Measurements from ENCODE around the gene CCT3.

DNA sequence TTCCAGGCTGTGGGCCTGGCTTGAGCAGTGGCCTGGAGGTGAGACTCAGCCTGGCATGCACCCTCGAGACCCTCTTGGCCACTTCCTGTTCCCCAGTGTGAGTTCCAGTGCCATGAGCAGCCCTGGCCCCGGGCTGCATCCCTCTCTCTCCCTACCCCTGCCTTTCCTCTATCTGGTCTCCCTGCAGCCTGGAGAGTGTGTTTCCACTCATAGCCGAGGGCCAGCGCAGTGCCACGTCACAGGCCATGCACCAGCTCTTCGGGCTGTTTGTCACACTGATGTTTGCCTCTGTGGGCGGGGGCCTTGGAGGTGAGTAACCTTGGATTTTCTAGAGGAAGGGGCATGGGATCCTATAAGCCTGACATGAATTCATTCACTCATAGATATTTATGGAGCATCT, 44.5 kb upstream of the CCT3 start:
- no peak for TF ChIP-seq TAF1 (conservative IDR thresholded peaks at IDR 0.05)
- TF ChIP-seq FOXA1 (IDR thresholded peaks at IDR 0.05): no peak
- TF ChIP-seq, protein P1, sequence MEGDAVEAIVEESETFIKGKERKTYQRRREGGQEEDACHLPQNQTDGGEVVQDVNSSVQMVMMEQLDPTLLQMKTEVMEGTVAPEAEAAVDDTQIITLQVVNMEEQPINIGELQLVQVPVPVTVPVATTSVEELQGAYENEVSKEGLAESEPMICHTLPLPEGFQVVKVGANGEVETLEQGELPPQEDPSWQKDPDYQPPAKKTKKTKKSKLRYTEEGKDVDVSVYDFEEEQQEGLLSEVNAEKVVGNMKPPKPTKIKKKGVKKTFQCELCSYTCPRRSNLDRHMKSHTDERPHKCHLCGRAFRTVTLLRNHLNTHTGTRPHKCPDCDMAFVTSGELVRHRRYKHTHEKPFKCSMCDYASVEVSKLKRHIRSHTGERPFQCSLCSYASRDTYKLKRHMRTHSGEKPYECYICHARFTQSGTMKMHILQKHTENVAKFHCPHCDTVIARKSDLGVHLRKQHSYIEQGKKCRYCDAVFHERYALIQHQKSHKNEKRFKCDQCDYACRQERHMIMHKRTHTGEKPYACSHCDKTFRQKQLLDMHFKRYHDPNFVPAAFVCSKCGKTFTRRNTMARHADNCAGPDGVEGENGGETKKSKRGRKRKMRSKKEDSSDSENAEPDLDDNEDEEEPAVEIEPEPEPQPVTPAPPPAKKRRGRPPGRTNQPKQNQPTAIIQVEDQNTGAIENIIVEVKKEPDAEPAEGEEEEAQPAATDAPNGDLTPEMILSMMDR (IDR thresholded peaks at IDR 0.05; ENCODE audit: low read depth, low read length, missing input control): no peak
- TF ChIP-seq RAD21 (IDR thresholded peaks at IDR 0.05): no peak
- TF ChIP-seq, protein P2, sequence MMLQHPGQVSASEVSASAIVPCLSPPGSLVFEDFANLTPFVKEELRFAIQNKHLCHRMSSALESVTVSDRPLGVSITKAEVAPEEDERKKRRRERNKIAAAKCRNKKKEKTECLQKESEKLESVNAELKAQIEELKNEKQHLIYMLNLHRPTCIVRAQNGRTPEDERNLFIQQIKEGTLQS (IDR thresholded peaks at IDR 0.05): no peak
- TF ChIP-seq, protein P3, sequence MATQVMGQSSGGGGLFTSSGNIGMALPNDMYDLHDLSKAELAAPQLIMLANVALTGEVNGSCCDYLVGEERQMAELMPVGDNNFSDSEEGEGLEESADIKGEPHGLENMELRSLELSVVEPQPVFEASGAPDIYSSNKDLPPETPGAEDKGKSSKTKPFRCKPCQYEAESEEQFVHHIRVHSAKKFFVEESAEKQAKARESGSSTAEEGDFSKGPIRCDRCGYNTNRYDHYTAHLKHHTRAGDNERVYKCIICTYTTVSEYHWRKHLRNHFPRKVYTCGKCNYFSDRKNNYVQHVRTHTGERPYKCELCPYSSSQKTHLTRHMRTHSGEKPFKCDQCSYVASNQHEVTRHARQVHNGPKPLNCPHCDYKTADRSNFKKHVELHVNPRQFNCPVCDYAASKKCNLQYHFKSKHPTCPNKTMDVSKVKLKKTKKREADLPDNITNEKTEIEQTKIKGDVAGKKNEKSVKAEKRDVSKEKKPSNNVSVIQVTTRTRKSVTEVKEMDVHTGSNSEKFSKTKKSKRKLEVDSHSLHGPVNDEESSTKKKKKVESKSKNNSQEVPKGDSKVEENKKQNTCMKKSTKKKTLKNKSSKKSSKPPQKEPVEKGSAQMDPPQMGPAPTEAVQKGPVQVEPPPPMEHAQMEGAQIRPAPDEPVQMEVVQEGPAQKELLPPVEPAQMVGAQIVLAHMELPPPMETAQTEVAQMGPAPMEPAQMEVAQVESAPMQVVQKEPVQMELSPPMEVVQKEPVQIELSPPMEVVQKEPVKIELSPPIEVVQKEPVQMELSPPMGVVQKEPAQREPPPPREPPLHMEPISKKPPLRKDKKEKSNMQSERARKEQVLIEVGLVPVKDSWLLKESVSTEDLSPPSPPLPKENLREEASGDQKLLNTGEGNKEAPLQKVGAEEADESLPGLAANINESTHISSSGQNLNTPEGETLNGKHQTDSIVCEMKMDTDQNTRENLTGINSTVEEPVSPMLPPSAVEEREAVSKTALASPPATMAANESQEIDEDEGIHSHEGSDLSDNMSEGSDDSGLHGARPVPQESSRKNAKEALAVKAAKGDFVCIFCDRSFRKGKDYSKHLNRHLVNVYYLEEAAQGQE (IDR thresholded peaks at IDR 0.05): no peak
- TF ChIP-seq SP1 (IDR thresholded peaks at IDR 0.05): no peak
- TF ChIP-seq YY1 (IDR thresholded peaks at IDR 0.05): no peak
- TF ChIP-seq GABPA (IDR thresholded peaks at IDR 0.05 in 1 of 2, conservative IDR thresholded peaks at IDR 0.05 in 1 of 2): no peak
- TF ChIP-seq HNF4A (conservative IDR thresholded peaks at IDR 0.05): no peak

Measured in liver (tissue), 3 donors.